Loucy (cell line): Measurements from ENCODE around the gene RPL22L1.

Source experiments
- H2AFZ ChIP-seq: fragments of 200-600 bp; sonication (generic); 2 replicates; pipeline ENCODE4 v1.6.0; 2016; ENCODE audit warnings: antibody characterized with exemption, mild to moderate bottlenecking, low read length, moderate library complexity
- H3F3A ChIP-seq: fragments of 200-600 bp; 2 replicates; pipeline ENCODE4 v1.6.0; 2016; ENCODE audit warnings: antibody characterized with exemption, low read depth, mild to moderate bottlenecking
- H3K27me3 ChIP-seq: fragments of 200-600 bp; sonication (generic); 2 replicates; pipeline ENCODE4 v1.6.1; 2014; ENCODE audit warnings: low read length, mild to moderate bottlenecking; ENCODE audit not compliant: insufficient read depth, poor library complexity, severe bottlenecking
- H3K36me3 ChIP-seq: fragments of 200-600 bp; sonication (generic); 2 replicates; pipeline ENCODE4 v1.6.1; 2016; ENCODE audit warnings: low read length; ENCODE audit not compliant: insufficient read depth
- H3K4me1 ChIP-seq: fragments of 200-600 bp; sonication (generic); 2 replicates; pipeline ENCODE4 v1.5.1; 2014; ENCODE audit warnings: low read length, mild to moderate bottlenecking; ENCODE audit not compliant: insufficient read depth, poor library complexity, severe bottlenecking
- H3K4me2 ChIP-seq: fragments of 200-600 bp; sonication (generic); 2 replicates; pipeline ENCODE4 v1.6.0; 2014; ENCODE audit warnings: antibody characterized with exemption, low read length, low read depth, mild to moderate bottlenecking; ENCODE audit not compliant: poor library complexity, severe bottlenecking
- H3K4me3 ChIP-seq: fragments of 200-600 bp; sonication (generic); 2 replicates; pipeline ENCODE4 v1.5.1; 2014; ENCODE audit warnings: low read length, mild to moderate bottlenecking, mixed read lengths; ENCODE audit not compliant: poor library complexity, severe bottlenecking
- H3K79me2 ChIP-seq: fragments of 200-600 bp; sonication (generic); 2 replicates; pipeline ENCODE4 v1.6.1; 2014; ENCODE audit warnings: low read length; ENCODE audit not compliant: insufficient read depth
- H3K9ac ChIP-seq: fragments of 200-600 bp; sonication (generic); 2 replicates; pipeline ENCODE4 v1.6.0; 2014; ENCODE audit warnings: mild to moderate bottlenecking, low read depth, low read length, moderate library complexity; ENCODE audit not compliant: poor library complexity, severe bottlenecking
- H3K9me2 ChIP-seq: fragments of 200-600 bp; sonication (generic); replicated peaks from 2 replicates; pipeline ENCODE4 v1.6.1; 2016; ENCODE audit warnings: low read depth, low read length, mixed read lengths
- H3K9me3 ChIP-seq: fragments of 200-600 bp; sonication (generic); 2 replicates; pipeline ENCODE4 v1.6.1; 2014; ENCODE audit warnings: mild to moderate bottlenecking, antibody characterized with exemption, low read length, low read depth; ENCODE audit not compliant: insufficient read depth
- H4K20me1 ChIP-seq: fragments of 200-600 bp; sonication (generic); 2 replicates; pipeline ENCODE4 v1.6.0; 2014; ENCODE audit warnings: antibody characterized with exemption, low read length, mild to moderate bottlenecking; ENCODE audit not compliant: insufficient read depth, poor library complexity, severe bottlenecking
- EZH2phosphoT487 ChIP-seq: fragments of 200-600 bp; IDR thresholded peaks from 2 replicates; pipeline ENCODE4 v1.6.1; 2018; ENCODE audit warnings: antibody characterized with exemption, mild to moderate bottlenecking, moderate library complexity, borderline replicate concordance
- TF ChIP-seq, protein P1 (sequence below): fragments of 200-600 bp; sonication (generic); conservative IDR thresholded peaks from 2 replicates; pipeline ENCODE4 v1.5.1; 2014; ENCODE audit warnings: mild to moderate bottlenecking, antibody characterized with exemption, low read length

The RPL22L1 gene

GRCh38 chr3:170844377-170844776 lies 25.6 kb downstream of the RPL22L1 start:
- Histone ChIP-seq H2AFZ (no peak overlapping the region), H3K4me2 (no peak overlapping the region), H3K4me1 (no peaks in the 10 kb centered on the region), H3K36me3 (no peaks in the 10 kb centered on the region), H3F3A (no peaks in the 10 kb centered on the region), H4K20me1 (no peaks in the 10 kb centered on the region), H3K79me2 (no peaks in the 10 kb centered on the region), H3K9ac (no peak overlapping the region), H3K4me3 (no peak overlapping the region), H3K9me2 (no peaks in the 10 kb centered on the region), H3K27me3 (no peaks in the 10 kb centered on the region), H3K9me3 (no peaks in the 10 kb centered on the region)
- no peak for TF ChIP-seq EZH2phosphoT487
- TF ChIP-seq, protein P1, sequence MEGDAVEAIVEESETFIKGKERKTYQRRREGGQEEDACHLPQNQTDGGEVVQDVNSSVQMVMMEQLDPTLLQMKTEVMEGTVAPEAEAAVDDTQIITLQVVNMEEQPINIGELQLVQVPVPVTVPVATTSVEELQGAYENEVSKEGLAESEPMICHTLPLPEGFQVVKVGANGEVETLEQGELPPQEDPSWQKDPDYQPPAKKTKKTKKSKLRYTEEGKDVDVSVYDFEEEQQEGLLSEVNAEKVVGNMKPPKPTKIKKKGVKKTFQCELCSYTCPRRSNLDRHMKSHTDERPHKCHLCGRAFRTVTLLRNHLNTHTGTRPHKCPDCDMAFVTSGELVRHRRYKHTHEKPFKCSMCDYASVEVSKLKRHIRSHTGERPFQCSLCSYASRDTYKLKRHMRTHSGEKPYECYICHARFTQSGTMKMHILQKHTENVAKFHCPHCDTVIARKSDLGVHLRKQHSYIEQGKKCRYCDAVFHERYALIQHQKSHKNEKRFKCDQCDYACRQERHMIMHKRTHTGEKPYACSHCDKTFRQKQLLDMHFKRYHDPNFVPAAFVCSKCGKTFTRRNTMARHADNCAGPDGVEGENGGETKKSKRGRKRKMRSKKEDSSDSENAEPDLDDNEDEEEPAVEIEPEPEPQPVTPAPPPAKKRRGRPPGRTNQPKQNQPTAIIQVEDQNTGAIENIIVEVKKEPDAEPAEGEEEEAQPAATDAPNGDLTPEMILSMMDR = no peak

- no peak overlapping the region for H3K9ac ChIP-seq
- H2AFZ ChIP-seq = no peak overlapping the region
- H3K36me3 ChIP-seq = no peaks in the 10 kb centered on the region
- no peak overlapping the region for H3K4me3 ChIP-seq
- H3K9me3 ChIP-seq = no peaks in the 10 kb centered on the region
- H3K79me2 ChIP-seq = no peaks in the 10 kb centered on the region
- no peaks in the 10 kb centered on the region for H3F3A ChIP-seq
- no peak overlapping the region for H3K4me2 ChIP-seq
- H3K4me1 ChIP-seq = no peaks in the 10 kb centered on the region
- no peaks in the 10 kb centered on the region for H3K27me3 ChIP-seq
- no peak for TF ChIP-seq EZH2phosphoT487
- TF ChIP-seq, protein P1 = no peak
- H4K20me1 ChIP-seq = no peaks in the 10 kb centered on the region
- H3K9me2 ChIP-seq = no peaks in the 10 kb centered on the region
Observed at GRCh38 chr3:170840291-170840859, 29.6 kb downstream of the RPL22L1 start.

DNA sequence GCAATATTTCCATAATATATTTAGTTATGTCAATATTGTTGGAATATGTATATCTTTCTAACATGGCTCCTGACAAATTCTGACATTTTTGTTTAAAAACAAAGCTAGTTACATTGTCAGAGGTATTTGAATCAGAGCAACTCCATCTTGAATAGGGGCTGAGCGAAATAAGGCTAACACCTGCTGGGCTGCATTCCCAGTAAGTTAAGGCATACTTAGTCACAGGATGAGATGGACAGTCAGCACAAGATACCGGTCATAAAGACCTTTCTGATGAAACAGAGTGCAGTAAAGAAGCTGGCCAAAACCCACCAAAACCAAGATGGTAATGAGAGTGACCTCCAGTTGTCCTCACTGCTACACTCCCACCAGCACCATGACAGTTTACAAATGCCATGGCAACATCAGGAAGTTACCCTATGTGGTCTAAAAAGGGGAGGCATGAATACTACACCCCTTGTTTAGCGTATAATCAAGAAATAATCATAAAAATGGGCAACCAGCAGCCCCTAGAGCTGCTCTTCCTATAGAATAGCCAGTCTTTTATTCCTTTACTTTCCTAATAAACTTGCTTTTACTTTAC lies 30.4 kb downstream of the RPL22L1 start:
- no peaks in the 10 kb centered on the region for H3K9me3 ChIP-seq
- no peak overlapping the region for H3K4me3 ChIP-seq
- H3K4me1 ChIP-seq = no peaks in the 10 kb centered on the region
- no peaks in the 10 kb centered on the region for H3F3A ChIP-seq
- TF ChIP-seq, protein P1 = no peak
- TF ChIP-seq EZH2phosphoT487 = no peak
- no peaks in the 10 kb centered on the region for H3K9me2 ChIP-seq
- H4K20me1 ChIP-seq = no peaks in the 10 kb centered on the region
- no peak overlapping the region for H3K4me2 ChIP-seq
- no peak overlapping the region for H2AFZ ChIP-seq
- no peaks in the 10 kb centered on the region for H3K36me3 ChIP-seq
- H3K79me2 ChIP-seq = no peaks in the 10 kb centered on the region
- no peak overlapping the region for H3K9ac ChIP-seq
- no peaks in the 10 kb centered on the region for H3K27me3 ChIP-seq
